GM12865 (cell line): Measurements from ENCODE around the gene NCAPG2.

Source experiments
- DNase-seq: peaks from one replicate; pipeline ENCODE4 v3.0.0; 2010; ENCODE audit warnings: low read depth
- H3K4me3 ChIP-seq: 2 replicates; pipeline ENCODE4 v1.5.1; 2011; ENCODE audit warnings: mild to moderate bottlenecking, low read depth, low read length, control low read depth
- CTCF ChIP-seq: IDR thresholded peaks from 2 replicates; pipeline ENCODE4 v1.5.1; 2011; ENCODE audit warnings: low read length, control low read depth, low read depth, inconsistent platforms; ENCODE audit not compliant: insufficient read depth; ENCODE audit errors: missing control alignments

Gene NCAPG2

GRCh38 chr7:158592541-158592940 lies 112.1 kb downstream of the NCAPG2 start:
- no peak overlapping the region for H3K4me3 ChIP-seq
- no peak for DNase-seq
- no peak for TF ChIP-seq CTCF

DNA sequence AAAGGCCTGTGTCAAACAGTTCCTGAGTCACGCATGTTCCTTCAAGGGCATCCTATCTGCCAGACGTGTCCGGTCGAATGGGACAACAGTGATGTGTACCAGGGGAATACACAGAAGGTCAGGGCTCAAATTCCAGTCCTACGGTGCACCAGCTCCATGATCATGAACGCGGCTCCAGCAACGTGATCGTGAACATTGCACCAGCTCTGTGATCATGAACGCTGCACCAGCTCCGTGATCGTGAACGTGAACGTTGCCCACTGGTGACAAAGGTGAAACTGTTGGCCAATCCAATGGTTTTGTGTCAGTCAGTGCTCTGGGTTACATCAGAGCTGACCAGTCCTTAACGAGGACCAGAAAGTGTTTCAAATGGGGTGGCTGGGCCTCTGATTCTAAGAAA lies 112.7 kb downstream of the NCAPG2 start:
- no peak for DNase-seq
- no peak for TF ChIP-seq CTCF
- no peak overlapping the region for H3K4me3 ChIP-seq

GRCh38 chr7:158590181-158590530 lies 114.4 kb downstream of the NCAPG2 start:
- H3K4me3 ChIP-seq: no peak overlapping the region
- DNase-seq: no peak
- no peak for TF ChIP-seq CTCF

DNA sequence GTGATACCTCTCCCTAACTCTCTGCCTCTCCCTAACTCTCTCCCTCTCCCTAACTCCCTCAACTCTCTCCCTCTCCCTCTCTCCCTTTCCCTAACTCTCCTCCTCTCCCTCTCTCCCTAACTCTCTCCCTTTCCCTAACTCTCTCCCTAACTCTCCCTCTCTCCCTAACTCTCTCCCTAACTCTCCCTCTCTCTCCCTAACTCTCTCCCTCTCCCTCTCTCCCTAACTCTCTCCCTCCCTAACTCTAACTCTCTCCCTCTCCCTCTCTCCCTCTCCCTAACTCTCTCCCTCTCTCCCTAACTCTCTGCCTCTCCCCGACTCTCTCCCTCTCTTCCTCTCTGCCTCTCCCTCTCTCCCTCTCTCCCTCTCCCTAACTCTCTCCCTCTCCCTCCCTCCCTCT lies 115.0 kb downstream of the NCAPG2 start:
- no peak for DNase-seq
- no peak overlapping the region for H3K4me3 ChIP-seq
- TF ChIP-seq CTCF: no peak

DNA sequence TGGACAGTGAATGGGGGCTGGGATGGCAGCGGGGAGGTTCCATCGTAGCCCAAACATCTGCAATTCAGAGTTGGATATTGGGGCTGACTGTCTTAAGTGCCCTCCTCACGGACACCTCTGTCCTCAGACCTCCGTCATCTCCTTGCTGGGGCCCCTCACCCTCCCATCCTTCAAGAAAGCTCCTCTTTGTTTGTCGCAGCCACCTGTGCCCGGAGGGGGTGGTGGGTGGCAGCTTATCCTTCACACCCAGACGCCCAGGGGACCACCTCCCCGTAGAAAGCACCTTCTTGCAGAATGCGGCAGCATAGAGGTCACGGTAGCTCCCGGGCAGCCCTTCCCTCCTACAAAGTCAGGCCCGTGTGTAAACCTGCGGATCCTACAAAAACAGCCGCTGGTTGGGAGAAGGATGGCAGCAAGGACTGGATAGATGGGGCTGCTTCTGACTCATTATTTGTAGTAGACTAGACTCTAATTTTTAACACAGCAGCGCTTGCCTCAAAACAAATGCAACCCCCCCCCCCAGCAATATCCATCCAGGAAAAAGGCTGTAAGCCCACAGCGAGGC lies 115.6 kb downstream of the NCAPG2 start:
- TF ChIP-seq CTCF: no peak

GRCh38 chr7:158588085-158588877 lies 116.3 kb downstream of the NCAPG2 start:
- H3K4me3 ChIP-seq: no peak overlapping the region
- TF ChIP-seq CTCF: no peak
- no peak for DNase-seq

More for the DNA sequence above, 115.6 kb downstream of the NCAPG2 start:
- DNase-seq: no peak
- H3K4me3 ChIP-seq: no peak overlapping the region
